IPS DF 4.7 (cell line): ENCODE data around the gene ADAMTS19.
"Not testable (repeated sequence)": the region's sequence is repeated elsewhere in the genome, so short reads cannot be mapped to it uniquely, and the experiment has no call there.

Source experiments
- DNase-seq: peaks from one replicate; pipeline ENCODE4 v3.0.0-alpha.2; 2013; ENCODE audit warnings: low spot score; ENCODE audit errors: extremely low read depth

The ADAMTS19 gene

DNA sequence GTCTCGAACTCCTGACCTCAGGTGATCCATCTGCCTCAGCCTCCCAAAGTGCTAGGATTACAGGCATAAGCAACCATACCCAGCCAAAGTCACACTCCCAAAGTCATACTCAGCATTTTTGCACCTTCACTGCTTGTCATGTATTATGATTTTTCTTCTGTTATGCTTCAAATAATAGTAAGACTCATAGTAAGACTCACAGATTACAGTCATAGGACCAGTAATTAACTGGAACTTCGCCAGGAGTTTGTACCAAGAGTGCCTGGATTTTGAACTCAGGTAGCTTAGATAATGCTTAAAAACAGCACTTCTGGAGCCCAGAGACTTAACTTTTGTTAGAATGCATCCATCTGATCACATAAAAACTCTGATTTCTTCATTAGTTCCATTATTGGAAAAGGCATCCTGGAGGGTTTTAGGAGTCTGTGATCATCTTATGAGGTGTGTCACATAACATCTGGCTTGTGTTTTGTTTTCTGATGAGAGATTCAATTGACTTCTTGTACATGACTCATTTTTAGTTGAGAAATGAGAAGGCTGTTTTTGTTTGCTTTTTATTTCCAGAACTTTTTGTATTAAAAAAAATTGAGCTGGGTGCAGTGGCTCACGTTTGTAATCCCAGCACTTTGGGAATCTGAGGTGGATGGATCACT lies 131.5 kb downstream of the ADAMTS19 start:
- no peak for DNase-seq

DNA sequence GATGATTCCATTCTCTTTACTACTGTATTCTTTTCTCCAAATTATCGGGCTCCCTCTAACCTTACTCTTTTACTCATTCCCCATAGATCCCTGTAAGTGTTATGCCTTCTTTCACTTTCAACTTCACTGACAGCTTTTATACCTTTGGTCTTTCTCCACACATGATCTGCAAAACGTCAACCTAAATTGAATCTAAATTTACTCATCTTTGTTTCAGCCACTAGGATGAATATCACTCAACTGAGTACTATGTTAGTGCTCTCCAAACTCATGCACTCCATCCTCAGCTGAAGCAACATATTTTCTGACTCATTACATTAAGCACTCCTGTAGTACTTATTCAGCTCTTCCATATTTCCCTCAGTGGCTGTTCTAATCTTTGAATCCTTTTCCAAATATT lies 133.4 kb downstream of the ADAMTS19 start:
- DNase-seq, result no peak

GRCh38 chr5:129601576-129601975 lies 141.5 kb downstream of the ADAMTS19 start:
- DNase-seq, result no peak

GRCh38 chr5:129608350-129608749 lies 148.3 kb downstream of the ADAMTS19 start:
- no peak for DNase-seq

DNA sequence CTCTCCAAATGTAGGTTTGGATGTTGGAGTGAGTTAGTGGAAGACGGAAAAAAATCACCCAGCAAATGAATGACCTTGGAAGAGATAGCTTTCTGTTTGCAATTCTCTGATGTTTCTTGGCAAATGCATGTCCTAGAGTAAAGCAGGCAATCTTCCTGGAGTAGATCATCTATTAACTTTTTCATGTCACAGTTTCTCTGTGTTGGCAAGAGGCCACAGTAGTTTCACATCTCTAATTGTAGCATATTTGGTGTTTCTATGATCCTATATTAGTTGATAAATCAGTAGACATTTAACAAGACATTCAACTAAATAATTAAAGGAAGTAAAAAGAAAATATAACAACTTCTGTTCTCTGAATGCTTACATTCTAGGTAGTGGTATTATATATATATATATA lies 149.6 kb downstream of the ADAMTS19 start:
- DNase-seq, result no peak

DNA sequence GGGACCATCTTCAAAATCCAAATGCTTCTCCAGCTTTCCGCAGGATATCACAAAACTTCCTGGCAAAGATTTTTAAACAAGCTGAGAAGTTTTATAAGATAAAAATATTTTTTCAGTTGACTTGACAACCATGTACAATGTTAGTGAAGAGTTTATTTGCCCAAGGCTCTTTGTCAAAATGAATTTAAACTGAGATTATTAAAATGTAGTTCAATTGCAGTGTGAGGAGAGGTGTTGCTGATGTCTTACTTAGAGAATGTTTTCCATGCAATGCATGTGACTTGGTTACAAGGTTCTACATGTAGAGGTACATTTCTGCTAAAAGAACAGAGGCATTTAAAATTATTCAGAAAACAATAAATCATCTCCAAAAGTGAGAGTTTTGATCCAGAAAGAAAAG lies 156.4 kb downstream of the ADAMTS19 start:
- no peak for DNase-seq

DNA sequence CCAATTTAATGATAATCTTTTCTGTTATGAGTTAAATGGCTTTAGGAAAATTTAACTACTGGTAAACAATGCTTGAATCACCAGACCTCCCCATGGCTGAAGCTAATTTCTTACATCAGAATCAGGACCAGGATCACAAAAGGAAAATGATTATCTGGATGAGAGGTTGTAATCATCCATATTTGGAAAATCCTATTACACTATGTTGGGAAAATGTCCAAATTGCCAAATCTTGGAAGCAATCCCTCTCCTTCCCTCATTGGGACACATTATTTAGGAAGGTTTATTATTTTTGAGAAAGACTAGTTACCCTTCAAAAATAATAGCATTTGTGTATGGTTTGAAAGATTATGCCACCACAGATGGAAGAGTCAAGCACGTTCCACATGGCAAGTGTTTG lies 157.1 kb downstream of the ADAMTS19 start:
- DNase-seq, result no peak

DNA sequence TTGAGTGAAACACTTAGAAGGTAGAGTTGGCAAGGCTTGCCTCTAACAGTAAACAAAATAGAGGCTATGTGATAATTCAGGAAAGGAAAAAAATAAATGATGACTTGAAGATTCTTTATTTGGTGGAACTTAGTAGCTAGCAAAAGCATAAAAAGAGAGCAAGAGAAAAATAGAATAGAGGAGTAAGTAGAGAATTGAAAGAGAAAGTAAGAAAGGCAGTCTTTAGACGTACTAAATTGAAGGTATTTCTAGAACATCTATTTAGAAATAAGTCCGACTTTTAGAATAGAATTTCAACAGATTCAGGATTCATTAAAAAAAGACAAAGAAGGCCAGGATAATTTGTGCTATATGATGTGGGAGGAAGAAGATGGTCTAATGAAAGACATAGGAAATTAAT lies 159.7 kb downstream of the ADAMTS19 start:
- no peak for DNase-seq

DNA sequence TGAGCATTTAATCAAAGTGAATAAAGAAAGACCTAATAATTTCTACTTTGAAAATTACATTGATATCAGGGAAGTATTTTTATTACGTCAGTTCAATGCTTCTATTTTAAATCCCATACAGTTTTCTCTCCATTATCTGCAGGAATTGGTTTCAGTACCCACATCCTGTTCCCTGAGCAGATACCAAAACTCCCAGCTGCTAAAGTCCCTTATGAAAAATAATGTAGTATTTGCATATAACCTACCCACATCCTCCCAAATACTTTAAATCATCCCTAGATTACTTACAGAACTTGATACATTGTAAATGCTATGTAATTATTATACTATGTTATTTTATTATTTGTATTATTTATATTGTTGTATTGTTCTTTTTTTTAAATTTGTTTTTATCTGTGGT lies 162.4 kb downstream of the ADAMTS19 start:
- no peak for DNase-seq

- DNase-seq, result no peak
These were observed 169.5 kb downstream of the ADAMTS19 start for GRCh38 chr5:129629575-129629974.

DNA sequence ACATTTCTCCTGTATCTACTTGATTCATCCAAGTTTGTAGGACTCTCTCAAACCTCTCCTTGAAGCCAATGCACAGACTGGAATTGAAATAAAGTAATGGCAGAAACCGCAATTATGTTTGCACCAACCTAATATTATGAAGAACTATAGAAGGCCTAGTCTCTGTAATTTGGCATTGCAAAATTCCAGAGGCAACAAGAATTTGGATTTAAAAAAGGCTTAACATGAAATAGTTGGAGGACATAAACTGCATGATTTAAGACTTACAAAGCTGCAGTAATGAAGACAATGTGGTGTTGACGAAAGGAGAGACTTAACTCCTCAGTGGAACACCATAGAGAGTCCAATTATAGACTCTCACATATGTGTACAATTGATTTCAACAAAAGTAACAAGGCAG lies 170.0 kb downstream of the ADAMTS19 start:
- no peak for DNase-seq

DNA sequence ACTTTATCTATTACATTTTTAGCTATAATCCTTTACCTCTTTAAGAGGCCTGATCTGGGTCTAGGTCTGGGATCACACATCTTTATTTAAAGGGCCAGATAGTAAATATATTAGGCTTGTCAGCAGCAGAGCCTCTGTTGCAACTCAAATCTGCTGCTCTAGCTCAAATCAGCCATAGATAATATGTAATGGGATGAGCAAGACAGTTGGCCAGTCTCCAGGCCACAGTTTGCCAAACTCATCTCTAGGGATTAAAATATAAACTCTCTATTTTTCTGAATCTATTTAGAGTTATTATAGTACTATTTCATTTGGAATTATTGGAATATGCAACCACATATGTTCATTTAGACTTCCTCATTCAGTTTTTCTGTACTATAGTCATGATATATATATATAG lies 171.9 kb downstream of the ADAMTS19 start:
- DNase-seq, result no peak

GRCh38 chr5:129637501-129637900 lies 177.4 kb downstream of the ADAMTS19 start:
- not testable (repeated sequence) for DNase-seq

- no peak for DNase-seq
These were observed 179.2 kb downstream of the ADAMTS19 start for GRCh38 chr5:129639331-129639730.

- no peak for DNase-seq
These were observed 192.4 kb downstream of the ADAMTS19 start for GRCh38 chr5:129652349-129653056.

DNA sequence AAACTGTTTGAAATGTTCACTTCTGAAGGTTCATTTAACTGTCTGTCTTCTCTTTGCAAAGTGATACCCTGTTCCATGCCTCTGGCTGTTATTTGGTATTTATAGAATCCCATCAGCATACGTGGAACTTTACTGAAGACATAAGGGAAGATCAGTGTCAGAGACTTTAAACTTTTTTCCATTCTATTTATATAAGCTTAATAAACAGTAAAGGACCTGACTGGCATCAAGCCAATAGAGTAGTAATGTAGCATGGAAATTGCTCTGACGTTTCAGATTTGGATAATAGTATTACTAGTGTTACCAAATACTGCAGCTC lies 192.9 kb downstream of the ADAMTS19 start:
- DNase-seq, result no peak

- no peak for DNase-seq
These were observed 193.3 kb downstream of the ADAMTS19 start for GRCh38 chr5:129653442-129653841.

DNA sequence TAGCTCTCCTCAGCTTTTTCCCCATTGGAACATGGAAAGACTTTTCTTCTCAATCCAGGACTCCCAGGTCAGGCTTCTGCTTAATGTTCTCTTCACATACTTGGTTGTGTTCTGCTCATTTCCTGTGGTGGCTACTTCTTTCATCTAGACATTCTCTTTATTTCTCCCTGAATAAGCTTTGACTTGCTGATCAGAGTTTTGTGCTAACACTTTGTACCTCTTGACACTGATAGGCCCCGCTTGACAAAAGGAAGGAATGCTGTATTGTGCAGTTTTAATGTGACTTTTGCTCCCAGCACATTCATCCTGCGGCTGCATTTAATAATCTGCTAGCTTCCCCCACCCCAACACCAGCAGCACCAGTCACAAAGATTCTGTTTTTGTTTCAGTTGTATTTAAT lies 196.9 kb downstream of the ADAMTS19 start:
- no peak for DNase-seq

- DNase-seq, result no peak
These were observed 198.7 kb downstream of the ADAMTS19 start for GRCh38 chr5:129658801-129659200.

- no peak for DNase-seq
These were observed 201.4 kb downstream of the ADAMTS19 start for GRCh38 chr5:129661366-129662035.

DNA sequence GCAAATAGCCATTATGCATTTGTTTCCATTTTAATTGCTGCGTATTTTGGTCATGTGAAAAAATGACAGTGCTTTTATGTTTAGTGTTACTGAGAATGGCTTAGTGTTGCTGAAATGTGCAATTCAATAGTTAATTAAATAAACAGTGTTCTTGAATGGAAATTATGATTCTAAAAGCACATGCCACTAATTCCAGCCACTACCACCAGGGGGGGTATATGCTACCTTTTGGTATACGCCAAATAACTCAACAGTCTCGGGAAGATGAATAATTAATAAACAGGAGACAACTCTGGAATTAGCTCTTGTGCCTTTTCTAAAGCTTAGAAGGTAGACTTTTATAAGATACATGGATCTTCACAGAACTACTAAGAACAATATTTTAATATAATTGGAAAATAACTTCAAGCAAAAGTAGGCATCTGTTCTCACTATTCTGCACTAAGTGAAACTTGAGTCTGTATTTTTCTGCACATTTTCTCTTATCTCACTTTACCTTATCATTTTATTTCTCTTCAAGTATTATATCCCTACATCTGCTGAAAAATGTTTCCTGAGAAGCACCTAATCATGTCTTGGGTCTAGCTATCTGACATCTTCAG lies 204.3 kb downstream of the ADAMTS19 start:
- DNase-seq, result no peak

DNA sequence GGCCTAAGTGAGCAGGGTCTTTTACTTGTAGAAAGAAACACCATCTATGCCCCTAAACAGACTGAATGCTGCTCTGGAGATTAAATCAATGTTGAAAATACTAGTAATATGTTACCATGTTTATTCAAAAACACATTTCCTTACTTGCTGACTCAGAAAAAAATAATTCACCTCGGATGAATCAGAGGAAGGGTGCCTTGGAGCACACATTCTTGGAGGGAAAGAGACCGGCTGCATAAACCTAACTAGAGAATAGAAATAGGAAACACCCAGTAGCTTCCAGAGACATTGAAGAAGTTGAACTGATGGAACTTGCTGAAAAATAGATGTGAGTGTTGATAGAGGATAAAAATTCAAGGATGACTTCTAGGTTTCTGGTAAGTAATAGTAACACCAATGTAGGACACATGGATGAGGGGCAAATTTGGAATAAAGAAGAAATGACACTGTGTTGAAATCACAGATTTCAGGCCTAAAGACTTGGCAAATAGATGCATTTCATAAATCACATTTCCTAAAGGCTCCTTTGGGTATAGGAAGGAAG lies 210.9 kb downstream of the ADAMTS19 start:
- no peak for DNase-seq
